Stimulated activated CD4-positive, alpha-beta T cell treated with anti-CD3 and anti-CD28 coated beads, Interleukin-12 subunit alpha, Interleukin-12 subunit beta, amount 100 ng/mL, for 4 hours (primary cell): Measurements from ENCODE around the gene BLTP2.
"Not testable (repeated sequence)": the region's sequence is repeated elsewhere in the genome, so short reads cannot be mapped to it uniquely, and the experiment has no call there.

ENCODE experiments used
- DNase-seq: peaks from one replicate; pipeline ENCODE4 v3.0.0-alpha.2; 2020

BLTP2 gene

GRCh38 chr17:28645576-28645939, 600 bp upstream of the BLTP2 start:
- no peak for DNase-seq

- peak; percentile 18 for DNase-seq
Observed at GRCh38 chr17:28643983-28644786, 773 bp downstream of the BLTP2 start.

- DNase-seq = no peak
Observed at GRCh38 chr17:28641579-28641978, 3.4 kb downstream of the BLTP2 start.

GRCh38 chr17:28635506-28635905, 9.5 kb downstream of the BLTP2 start:
- DNase-seq = no peak

GRCh38 chr17:28634206-28634865, 10.6 kb downstream of the BLTP2 start:
- no peak for DNase-seq

- no peak for DNase-seq
Observed at GRCh38 chr17:28626818-28627217, 18.1 kb downstream of the BLTP2 start.

- no peak for DNase-seq
Observed at GRCh38 chr17:28624148-28624547, 20.8 kb downstream of the BLTP2 start.

- no peak for DNase-seq
Observed at GRCh38 chr17:28623696-28624095, 21.3 kb downstream of the BLTP2 start.

GRCh38 chr17:28622186-28622585, 22.8 kb downstream of the BLTP2 start:
- DNase-seq = no peak

- no peak for DNase-seq
Observed at GRCh38 chr17:28620010-28620409, 24.9 kb downstream of the BLTP2 start.

- no peak for DNase-seq
Observed at GRCh38 chr17:28618464-28618863, 26.5 kb downstream of the BLTP2 start.

GRCh38 chr17:28616281-28616680, 28.7 kb downstream of the BLTP2 start:
- DNase-seq = no peak

GRCh38 chr17:28615260-28615940, 29.6 kb downstream of the BLTP2 start:
- DNase-seq = no peak

GRCh38 chr17:28613931-28614381, 31.0 kb downstream of the BLTP2 start, which contains the start of gene RSKR:
TSS of gene RSKR (minus strand) at chr17:28614185. CDS start at chr17:28614161, 24 bp downstream.
- DNase-seq = no peak

GRCh38 chr17:28612936-28613872, 31.8 kb downstream of the BLTP2 start:
- peak; percentile 25 for DNase-seq

GRCh38 chr17:28612531-28612930, 32.4 kb downstream of the BLTP2 start:
- no peak for DNase-seq

- no peak for DNase-seq
Observed at GRCh38 chr17:28610376-28610775, 34.6 kb downstream of the BLTP2 start.

GRCh38 chr17:28604031-28604430, 40.9 kb downstream of the BLTP2 start:
- not testable (repeated sequence) for DNase-seq

- peak; percentile 57 for DNase-seq
Observed at GRCh38 chr17:28599311-28600184, 45.4 kb downstream of the BLTP2 start.

GRCh38 chr17:28598799-28599310, 46.1 kb downstream of the BLTP2 start, which contains the start of gene SPAG5:
TSS of gene SPAG5 (minus strand) at chr17:28599025. CDS start at chr17:28598946, 79 bp downstream.
- peak; percentile 91 for DNase-seq

- no peak for DNase-seq
Observed at GRCh38 chr17:28598389-28598788, 46.6 kb downstream of the BLTP2 start.
